NCI-H1436 treated with DMSO at 0.1 percent for 48 hours (cell line): ENCODE measurements around the gene LRRC43.
A peak's percentile ranks its signal among the peaks of the same experiment; 100 is the strongest.

Source experiments
- DNase-seq: peaks from one replicate; lab custom pipeline; 2025; lab: John Stamatoyannopoulos, UW

LRRC43 gene

DNA sequence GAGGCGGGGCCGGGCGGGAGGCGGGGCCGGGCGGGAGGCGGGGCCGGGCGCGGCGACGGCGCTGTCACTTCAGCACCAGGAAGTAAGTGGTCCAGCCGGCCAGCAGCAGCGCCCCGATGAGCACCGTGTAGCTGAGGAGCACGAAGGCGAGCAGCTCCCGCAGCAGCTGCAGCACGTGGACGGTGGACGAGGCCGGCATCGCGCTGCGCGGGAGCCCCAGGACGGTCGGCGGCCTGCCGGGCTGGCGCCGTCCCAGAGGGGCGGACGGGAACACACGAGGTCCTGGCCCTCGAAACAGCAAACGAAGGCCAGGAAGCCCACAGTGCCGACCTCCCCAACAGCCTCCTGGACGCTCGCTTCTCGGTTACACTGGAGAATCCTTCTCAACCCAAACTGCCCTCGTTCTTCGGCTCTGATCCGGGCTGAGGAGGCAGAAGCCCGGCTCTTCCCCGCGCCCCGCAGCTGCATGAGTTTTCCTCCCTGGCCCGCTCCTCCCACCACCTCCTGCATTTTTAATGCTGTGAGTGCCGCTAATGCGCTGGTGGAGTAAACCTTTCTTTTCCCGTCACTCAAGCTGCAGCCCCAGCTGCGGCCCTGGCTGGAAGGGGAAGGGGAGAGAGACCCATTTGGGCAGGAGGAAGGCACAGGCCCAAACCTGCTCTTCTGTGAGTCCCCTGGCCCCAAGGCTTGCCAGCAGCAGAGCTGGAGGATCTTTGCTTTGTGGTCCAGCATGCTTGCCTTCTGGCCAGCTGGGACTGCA, 43.6 kb downstream of the LRRC43 start:
- no peak for DNase-seq

DNA sequence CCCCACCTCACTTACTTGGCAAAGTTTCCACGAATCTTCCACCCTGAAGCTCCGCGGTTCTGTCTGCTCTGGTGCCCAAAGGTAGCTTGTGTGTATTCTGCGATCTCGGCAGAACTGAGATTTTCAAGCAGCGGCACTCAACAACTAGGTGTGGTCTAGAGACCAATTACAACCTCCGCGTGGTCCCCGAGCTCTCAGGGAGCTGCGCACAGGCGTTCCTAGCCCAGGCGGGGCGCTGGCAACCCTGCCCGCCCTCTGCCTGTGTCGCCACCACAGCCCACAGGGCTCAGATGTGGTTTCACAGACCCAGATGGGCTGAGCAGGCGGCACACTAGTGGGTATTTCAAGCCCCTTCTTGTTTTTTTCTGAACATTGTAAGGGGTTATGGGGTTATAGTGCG, 44.4 kb downstream of the LRRC43 start:
- peak; percentile 16 for DNase-seq

DNA sequence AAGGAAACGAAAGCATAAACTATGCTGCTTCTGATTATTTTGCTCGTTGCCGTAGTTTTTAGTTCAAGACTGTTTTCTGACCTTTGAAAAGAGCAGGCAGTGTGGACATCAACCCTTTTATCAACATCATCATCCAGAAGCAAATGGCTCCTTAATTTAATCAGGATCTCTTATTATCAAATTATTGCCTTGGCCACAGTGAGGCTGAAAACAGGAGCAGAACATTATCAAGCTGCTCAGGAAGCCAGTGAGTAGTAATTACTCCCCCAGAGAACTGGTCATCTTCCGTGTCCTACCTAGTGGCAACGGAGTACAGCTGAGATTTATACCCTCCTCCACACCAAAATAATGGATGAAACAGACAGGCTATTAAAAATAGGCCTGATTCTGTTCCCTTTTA, 45.2 kb downstream of the LRRC43 start:
- no peak for DNase-seq

DNA sequence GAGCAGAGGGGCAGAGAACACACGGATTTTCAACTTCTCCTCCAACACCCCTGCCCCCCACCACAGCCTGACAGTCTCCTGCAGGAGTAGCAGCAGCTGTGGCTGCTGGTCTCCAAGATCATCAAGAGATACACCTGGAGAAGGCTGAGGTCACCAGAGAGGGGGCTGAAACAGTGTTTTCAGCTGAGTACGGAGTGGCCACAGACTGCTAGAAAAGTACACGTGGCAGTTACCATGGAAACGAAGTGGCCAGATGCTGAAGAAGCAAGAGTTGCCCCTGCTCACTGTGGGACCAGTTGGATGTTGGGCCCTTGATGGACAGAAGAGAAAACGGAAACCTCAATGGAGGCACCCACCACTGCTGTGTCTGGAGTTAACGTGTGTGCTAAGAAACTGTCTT, 47.9 kb downstream of the LRRC43 start:
- DNase-seq: no peak

DNA sequence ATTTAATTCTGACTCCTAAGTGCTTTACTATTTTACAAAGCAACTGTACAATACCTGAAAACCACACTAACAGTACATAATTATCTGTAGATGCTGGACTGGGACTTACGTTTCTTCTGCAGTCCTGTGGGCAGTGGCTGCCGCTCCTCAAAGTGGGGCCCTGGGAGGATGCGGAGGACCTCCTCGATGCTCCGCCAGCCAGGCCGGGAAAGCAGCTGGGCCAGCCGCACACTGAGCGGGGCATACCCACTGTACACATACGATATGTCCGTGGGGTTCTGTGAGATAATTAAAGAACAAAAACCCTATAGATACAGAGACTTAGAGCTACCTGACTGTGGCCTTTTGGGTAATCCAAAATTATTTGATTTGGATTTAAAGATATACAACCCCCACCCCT, 49.8 kb downstream of the LRRC43 start:
- no peak for DNase-seq

DNA sequence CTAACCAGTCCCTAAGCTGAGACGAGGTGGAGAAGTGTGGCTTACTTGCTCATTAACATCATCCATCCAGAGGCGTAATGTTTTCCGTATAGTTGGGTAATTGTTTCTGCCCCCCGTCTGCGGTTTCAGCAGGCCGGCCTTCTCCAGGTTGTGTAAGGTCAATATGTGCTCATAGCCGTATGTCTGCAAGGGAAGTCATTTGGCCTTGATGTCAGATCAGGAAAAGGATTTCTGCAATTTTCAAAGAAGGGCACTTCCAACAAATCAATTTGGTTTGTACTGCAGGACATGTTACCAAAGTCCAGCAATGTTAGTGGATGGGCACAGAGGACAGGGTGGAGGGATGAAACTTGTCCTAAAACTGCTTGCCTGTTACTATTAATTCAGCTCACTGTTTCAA, 52.8 kb downstream of the LRRC43 start:
- DNase-seq: no peak

DNA sequence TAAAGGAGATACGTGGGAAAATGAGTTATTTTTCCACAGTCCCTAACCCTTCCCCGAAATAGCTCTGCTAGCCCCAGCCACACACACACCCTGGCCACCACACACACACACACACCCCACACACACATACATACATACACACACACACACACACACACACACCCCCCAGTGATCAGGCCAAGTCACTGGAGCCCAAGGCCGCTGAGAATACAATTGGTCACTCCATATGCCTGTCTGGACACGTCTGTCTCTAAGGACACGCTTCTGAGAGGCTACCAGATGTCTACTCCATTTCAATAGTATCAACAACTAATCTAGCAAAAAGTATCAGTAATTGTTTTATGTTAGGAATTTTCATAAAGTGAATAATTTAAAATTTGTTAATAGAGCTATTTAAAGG, 55.9 kb downstream of the LRRC43 start:
- DNase-seq: no peak

DNA sequence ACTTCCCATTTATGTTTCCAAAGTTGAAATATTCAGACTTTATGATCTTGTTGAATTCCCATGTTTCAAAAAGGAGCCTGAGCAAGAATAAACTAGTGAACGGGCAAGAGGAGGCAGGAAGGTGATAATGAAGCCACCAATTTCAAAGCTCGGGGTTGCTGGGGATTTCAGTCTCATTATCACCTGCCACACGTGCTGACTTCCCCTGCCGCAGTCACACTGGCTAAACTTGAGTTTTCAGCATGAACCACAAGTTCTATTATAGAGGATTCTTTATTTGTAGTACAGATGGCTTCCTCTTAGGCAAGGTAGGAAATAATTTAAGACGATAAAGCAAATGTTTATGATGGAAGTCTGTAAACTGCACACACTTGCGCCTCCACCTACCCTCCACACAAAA, 61.0 kb downstream of the LRRC43 start:
- no peak for DNase-seq

DNA sequence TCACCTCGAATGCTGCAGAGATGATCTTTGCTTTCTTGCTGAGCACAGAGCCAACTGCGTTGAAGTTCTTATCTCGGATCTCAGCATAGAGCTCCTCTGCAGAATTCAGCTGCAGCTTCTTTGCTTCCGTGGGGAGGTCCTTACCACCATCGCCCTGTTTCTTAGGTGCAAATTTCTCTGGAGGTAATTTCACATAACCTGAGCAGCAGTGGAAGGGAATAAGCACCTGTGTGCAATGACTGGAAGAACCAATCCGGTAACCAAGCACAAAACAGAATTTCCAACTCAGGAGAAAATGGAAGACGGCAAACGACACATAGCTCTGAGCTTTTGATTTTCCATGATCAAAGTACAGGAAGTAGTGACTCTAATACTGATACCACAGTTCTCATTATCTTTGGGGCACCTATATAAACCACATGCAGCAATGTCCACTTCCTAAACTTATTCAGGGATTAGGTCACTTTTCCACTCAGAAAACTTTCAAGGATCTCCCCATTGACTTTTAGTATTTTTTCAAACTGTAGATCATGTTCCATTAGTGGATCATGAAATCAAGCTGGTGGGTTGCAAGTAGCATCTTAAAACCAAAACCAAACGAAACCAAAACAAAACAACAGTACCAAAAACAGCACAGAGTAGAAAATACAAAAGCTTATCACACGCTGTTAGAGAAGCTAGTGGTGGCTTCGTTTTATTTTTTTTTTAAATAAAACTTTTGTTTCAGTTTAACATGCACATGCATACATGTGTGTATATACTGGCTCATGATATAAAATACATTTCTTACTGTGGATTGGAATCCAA, 61.8 kb downstream of the LRRC43 start:
- no peak for DNase-seq

DNA sequence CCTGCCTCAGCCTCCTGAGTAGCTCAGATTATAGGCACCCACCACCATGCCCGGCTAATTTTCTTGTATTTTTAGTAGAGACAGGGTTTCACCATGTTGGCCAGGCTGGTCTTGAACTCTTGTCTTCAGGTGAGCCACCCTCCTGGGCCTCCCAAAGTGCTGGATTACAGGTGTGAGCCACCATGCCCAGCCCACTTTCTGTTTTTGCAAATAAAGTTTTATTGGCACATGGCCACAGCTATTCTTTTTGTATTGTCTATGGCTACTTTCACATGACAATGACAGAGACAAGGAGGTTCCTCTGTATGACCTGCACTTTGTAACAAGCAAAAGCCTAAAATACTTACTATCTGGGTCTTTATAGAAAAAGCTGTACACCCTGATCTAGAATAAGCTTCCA, 62.6 kb downstream of the LRRC43 start:
- no peak for DNase-seq

DNA sequence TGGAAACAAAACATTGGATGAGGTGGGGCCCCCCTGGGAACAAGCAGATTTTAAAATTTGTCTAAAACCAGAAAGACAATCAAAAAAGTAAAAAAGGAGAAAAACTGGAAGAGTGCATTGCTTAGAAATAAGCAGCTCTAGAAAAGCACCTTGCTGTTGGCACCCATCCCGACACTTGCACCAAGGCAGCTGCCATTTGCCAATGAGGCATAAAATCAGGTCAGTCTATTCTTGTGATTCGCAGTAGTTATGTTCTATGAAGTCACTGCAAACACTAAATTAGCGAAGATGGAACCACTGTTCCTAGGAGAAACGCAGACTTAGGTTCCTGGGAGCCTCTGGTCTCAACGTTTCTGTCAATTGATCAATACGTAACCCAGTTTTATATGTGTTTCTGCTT, 67.1 kb downstream of the LRRC43 start:
- DNase-seq: no peak

DNA sequence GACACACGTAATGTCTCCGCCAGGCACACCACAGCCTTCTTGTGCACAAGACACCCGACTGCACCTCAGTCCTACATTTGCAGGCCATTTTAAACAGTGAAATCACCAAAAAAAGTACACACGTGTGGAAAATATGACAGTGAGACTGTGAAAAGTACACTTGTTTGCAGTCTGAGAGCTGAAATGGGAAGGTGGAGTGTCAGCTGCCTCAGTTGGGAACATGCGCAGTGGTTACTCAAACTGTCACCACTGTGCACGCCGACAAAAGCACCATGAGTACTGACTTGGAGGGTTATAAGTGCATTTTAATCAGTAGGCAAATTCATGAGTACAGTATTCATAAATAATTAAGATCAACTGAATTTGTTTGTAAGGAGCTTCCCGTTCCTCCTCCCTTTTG, 67.6 kb downstream of the LRRC43 start:
- DNase-seq: no peak
